ENCODE results near the gene ZNF280D. TPM values are rescaled to one million over a fixed set of nuclear protein-coding genes. Genes with fewer than 3 reads are reported as not detected.

ZNF280D gene
- total and polyA plus RNA-seq, 3 experiments from 2014 or later = 8.4 to 20.2 (median 18.7) TPM

DNA sequence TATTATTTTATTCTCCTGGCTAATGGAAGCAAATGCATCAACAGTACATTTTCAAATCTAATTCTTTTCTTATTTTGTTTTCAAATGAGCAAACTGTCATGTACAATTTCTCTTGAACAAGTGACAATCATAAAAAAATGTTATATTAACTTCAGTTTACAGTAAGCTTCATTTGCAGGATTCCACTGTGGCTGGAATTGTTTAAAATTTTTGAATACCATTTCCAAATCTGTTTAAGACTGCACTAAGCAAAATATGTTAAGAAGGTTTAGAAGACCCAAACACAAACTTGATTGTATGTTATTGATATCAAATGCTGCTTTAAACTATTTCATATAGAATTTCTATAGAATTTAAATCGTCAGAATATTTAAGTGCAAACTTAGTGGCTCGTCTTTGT, 92.8 kb downstream of the ZNF280D start:
- Mint-ChIP-seq H3K27ac (no peak overlapping the region), H3K36me3 (peaks cover 2 to 22% (median 3%) of the 10 kb centered on the region in 3 donors), H3K9me3 (no peaks in the 10 kb centered on the region), H3K4me1 (peaks cover 0 to 4% (median 0%) of the 10 kb centered on the region in 3 donors), H3K27me3 (no peaks in the 10 kb centered on the region), H3K4me3 (no peak overlapping the region)
- Histone ChIP-seq H3K4me3 (ENCODE audit: low read length) (no peak overlapping the region), H3K9me3 (ENCODE audit: low read length) (no peaks in the 10 kb centered on the region), H3K4me1 (ENCODE audit: insufficient read depth, low read length) (no peaks in the 10 kb centered on the region), H3K27ac (ENCODE audit: low read depth, low read length) (no peak overlapping the region), H3K27me3 (ENCODE audit: insufficient read depth, low read length, poor library complexity, severe bottlenecking) (no peaks in the 10 kb centered on the region), H3K36me3 (ENCODE audit: insufficient read depth, low read length) (no peaks in the 10 kb centered on the region)
- ChIA-PET CTCF (no interaction called here), POLR2A (no interaction called here)
- no peak for DNase-seq

- ChIA-PET POLR2A (no interaction called here), CTCF (no interaction called here)
- Mint-ChIP-seq H3K27ac (peak overlapping the region in 1 of 8 donors; percentile 47), H3K9me3 (no peaks in the 10 kb centered on the region), H3K4me3 (no peak overlapping the region), H3K4me1 (peaks cover 0 to 4% (median 0%) of the 10 kb centered on the region in 3 donors), H3K36me3 (peaks cover 2 to 20% (median 3%) of the 10 kb centered on the region in 3 donors), H3K27me3 (no peaks in the 10 kb centered on the region)
- H3K36me3 ChIP-seq (ENCODE audit: insufficient read depth, low read length) = no peaks in the 10 kb centered on the region
- no peak overlapping the region for H3K27ac ChIP-seq (ENCODE audit: low read depth, low read length)
- H3K4me1 ChIP-seq (ENCODE audit: insufficient read depth, low read length) = no peaks in the 10 kb centered on the region
- H3K4me3 ChIP-seq (ENCODE audit: low read length) = no peak overlapping the region
- H3K9me3 ChIP-seq (ENCODE audit: low read length) = no peaks in the 10 kb centered on the region
- DNase-seq = no peak
- H3K27me3 ChIP-seq (ENCODE audit: insufficient read depth, low read length, poor library complexity, severe bottlenecking) = no peaks in the 10 kb centered on the region
These were observed 93.2 kb downstream of the ZNF280D start for GRCh38 chr15:56640127-56640526.

- Mint-ChIP-seq H3K27me3 (no peaks in the 10 kb centered on the region), H3K9me3 (no peaks in the 10 kb centered on the region), H3K4me3 (no peak overlapping the region), H3K27ac (no peak overlapping the region), H3K36me3 (peaks cover 2 to 19% (median 3%) of the 10 kb centered on the region in 3 donors), H3K4me1 (peaks cover 0 to 4% (median 0%) of the 10 kb centered on the region in 3 donors)
- Histone ChIP-seq H3K27me3 (ENCODE audit: insufficient read depth, low read length, poor library complexity, severe bottlenecking) (no peaks in the 10 kb centered on the region), H3K9me3 (ENCODE audit: low read length) (no peaks in the 10 kb centered on the region), H3K4me3 (ENCODE audit: low read length) (no peak overlapping the region), H3K4me1 (ENCODE audit: insufficient read depth, low read length) (no peaks in the 10 kb centered on the region), H3K36me3 (ENCODE audit: insufficient read depth, low read length) (no peaks in the 10 kb centered on the region), H3K27ac (ENCODE audit: low read depth, low read length) (no peak overlapping the region)
- DNase-seq = no peak
- CTCF ChIA-PET = no interaction called here
- POLR2A ChIA-PET = no interaction called here
These were observed 93.7 kb downstream of the ZNF280D start for GRCh38 chr15:56639631-56640030.

DNA sequence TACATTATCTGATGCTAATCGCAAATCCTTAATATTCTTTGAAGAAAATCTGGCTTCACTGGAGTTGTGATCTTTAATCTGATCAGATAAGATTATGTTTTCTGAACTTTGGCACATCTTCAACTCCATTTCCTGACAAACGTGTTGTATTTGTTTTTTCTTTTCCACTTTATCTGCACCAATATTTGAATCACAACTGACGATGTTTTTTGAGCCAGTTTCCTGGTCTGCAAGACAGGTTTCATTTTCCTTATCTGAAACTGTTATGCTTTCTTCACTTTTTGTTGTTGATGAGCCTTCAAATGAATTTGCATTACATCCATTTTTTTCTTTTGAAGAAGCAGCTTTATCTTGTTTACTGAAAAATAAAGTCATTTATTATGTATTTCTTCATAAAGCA, 101.5 kb downstream of the ZNF280D start:
- H3K27ac ChIP-seq (ENCODE audit: low read depth, low read length) = no peak overlapping the region
- no peaks in the 10 kb centered on the region for H3K27me3 ChIP-seq (ENCODE audit: insufficient read depth, low read length, poor library complexity, severe bottlenecking)
- Mint-ChIP-seq H3K27ac (peak overlapping the region in 1 of 8 donors; percentile 42), H3K4me3 (no peak overlapping the region), H3K36me3 (peaks cover 5 to 23% (median 7%) of the 10 kb centered on the region in 3 donors), H3K9me3 (no peaks in the 10 kb centered on the region), H3K27me3 (no peaks in the 10 kb centered on the region), H3K4me1 (peaks cover 0 to 13% (median 0%) of the 10 kb centered on the region in 3 donors)
- no peak overlapping the region for H3K4me3 ChIP-seq (ENCODE audit: low read length)
- no peak for DNase-seq
- ChIA-PET POLR2A (no interaction called here), CTCF (no interaction called here)
- H3K9me3 ChIP-seq (ENCODE audit: low read length) = no peaks in the 10 kb centered on the region
- H3K4me1 ChIP-seq (ENCODE audit: insufficient read depth, low read length) = no peaks in the 10 kb centered on the region
- no peaks in the 10 kb centered on the region for H3K36me3 ChIP-seq (ENCODE audit: insufficient read depth, low read length)

DNA sequence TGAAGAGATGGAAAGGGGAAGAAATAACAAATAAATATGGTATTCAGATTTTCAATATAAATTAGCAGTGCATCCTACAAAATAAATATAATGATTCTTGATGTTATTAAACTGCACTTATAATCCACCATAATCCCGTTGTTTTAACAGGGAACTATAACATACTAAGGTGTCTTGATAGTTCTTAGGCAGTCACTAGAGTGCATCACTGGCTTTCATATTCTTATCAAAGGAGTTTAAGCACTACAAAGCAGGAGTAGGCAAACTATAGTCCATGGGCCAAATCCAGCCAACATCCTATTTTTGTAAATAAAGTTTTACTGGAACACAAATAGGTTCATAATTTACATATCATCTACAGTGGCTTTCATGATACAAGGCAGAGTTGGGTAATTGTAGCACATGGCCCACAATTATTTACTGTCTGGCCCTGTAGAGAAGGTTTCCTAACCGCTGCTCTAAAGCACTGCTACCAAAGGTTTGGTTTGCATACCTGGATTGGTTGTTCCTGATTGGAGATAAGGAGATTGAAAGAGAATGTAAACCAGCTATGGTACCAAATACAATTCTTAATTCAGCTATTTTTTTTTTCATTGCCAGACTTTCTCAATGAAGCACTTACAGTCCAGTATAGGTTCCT, 104.3 kb downstream of the ZNF280D start:
- no peak overlapping the region for H3K4me3 Mint-ChIP-seq
- H3K27ac Mint-ChIP-seq = no peak overlapping the region
- H3K36me3 ChIP-seq (ENCODE audit: insufficient read depth, low read length) = no peaks in the 10 kb centered on the region
- no peaks in the 10 kb centered on the region for H3K4me1 ChIP-seq (ENCODE audit: insufficient read depth, low read length)
- H3K27me3 Mint-ChIP-seq = no peaks in the 10 kb centered on the region
- CTCF ChIA-PET = no interaction called here
- peaks cover 0 to 8% (median 0%) of the 10 kb centered on the region in 3 donors for H3K4me1 Mint-ChIP-seq
- peaks cover 5 to 18% (median 6%) of the 10 kb centered on the region in 3 donors for H3K36me3 Mint-ChIP-seq
- H3K4me3 ChIP-seq (ENCODE audit: low read length) = no peak overlapping the region
- H3K9me3 ChIP-seq (ENCODE audit: low read length) = no peaks in the 10 kb centered on the region
- H3K9me3 Mint-ChIP-seq = no peaks in the 10 kb centered on the region
- H3K27me3 ChIP-seq (ENCODE audit: insufficient read depth, low read length, poor library complexity, severe bottlenecking) = no peaks in the 10 kb centered on the region
- POLR2A ChIA-PET = no interaction called here
- no peak for DNase-seq
- H3K27ac ChIP-seq (ENCODE audit: low read depth, low read length) = no peak overlapping the region

GRCh38 chr15:56619887-56620286, 113.4 kb downstream of the ZNF280D start:
- Mint-ChIP-seq H3K27ac (no peak overlapping the region), H3K4me3 (no peak overlapping the region), H3K27me3 (peaks cover 0 to 4% of the 10 kb centered on the region in 2 donors), H3K9me3 (peaks cover 3 to 9% (median 7%) of the 10 kb centered on the region in 5 donors), H3K36me3 (peaks cover 0 to 21% (median 0%) of the 10 kb centered on the region in 3 donors), H3K4me1 (no peaks in the 10 kb centered on the region)
- ChIA-PET CTCF (no interaction called here), POLR2A (no interaction called here)
- H3K4me3 ChIP-seq (ENCODE audit: low read length) = no peak overlapping the region
- DNase-seq = no peak
- no peaks in the 10 kb centered on the region for H3K27me3 ChIP-seq (ENCODE audit: insufficient read depth, low read length, poor library complexity, severe bottlenecking)
- H3K36me3 ChIP-seq (ENCODE audit: insufficient read depth, low read length) = no peaks in the 10 kb centered on the region
- H3K27ac ChIP-seq (ENCODE audit: low read depth, low read length) = no peak overlapping the region
- H3K4me1 ChIP-seq (ENCODE audit: insufficient read depth, low read length) = no peaks in the 10 kb centered on the region
- no peaks in the 10 kb centered on the region for H3K9me3 ChIP-seq (ENCODE audit: low read length)

GRCh38 chr15:56617628-56618027, 115.7 kb downstream of the ZNF280D start:
- Mint-ChIP-seq H3K4me1 (peaks cover 0 to 6% (median 0%) of the 10 kb centered on the region in 3 donors), H3K27ac (peak overlapping the region in 1 of 8 donors; percentile 24), H3K4me3 (no peak overlapping the region), H3K9me3 (peaks cover 3 to 9% (median 7%) of the 10 kb centered on the region in 5 donors), H3K27me3 (peaks cover 4 to 12% of the 10 kb centered on the region in 2 donors), H3K36me3 (peaks cover 0 to 18% (median 0%) of the 10 kb centered on the region in 3 donors)
- H3K27me3 ChIP-seq (ENCODE audit: insufficient read depth, low read length, poor library complexity, severe bottlenecking) = peaks cover 4% of the 10 kb centered on the region
- H3K27ac ChIP-seq (ENCODE audit: low read depth, low read length) = no peak overlapping the region
- no peaks in the 10 kb centered on the region for H3K36me3 ChIP-seq (ENCODE audit: insufficient read depth, low read length)
- no peak for DNase-seq
- ChIA-PET CTCF (no interaction called here), POLR2A (no interaction called here)
- no peaks in the 10 kb centered on the region for H3K9me3 ChIP-seq (ENCODE audit: low read length)
- H3K4me3 ChIP-seq (ENCODE audit: low read length) = no peak overlapping the region
- no peaks in the 10 kb centered on the region for H3K4me1 ChIP-seq (ENCODE audit: insufficient read depth, low read length)

DNA sequence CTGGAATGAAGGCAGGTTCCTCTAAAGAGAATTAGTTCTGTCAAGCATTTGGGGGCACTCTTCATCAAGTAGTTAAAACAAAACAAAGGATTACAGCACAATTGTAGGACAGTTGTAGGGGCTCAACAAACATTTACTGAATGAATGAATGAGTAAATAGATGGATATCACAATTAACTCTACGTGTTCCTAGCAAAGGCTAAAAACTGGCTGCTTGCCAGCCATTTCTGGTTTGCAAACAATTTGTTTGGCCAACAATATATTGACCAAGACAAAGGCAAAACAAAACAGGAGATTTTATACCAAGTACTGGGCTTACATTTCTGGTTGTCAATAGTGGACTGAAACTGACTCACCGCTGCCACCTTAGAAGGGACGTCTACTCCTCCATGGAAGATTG, 116.8 kb downstream of the ZNF280D start:
- ChIA-PET POLR2A (no interaction called here), CTCF (no interaction called here)
- Histone ChIP-seq H3K27me3 (ENCODE audit: insufficient read depth, low read length, poor library complexity, severe bottlenecking) (peaks cover 4% of the 10 kb centered on the region), H3K9me3 (ENCODE audit: low read length) (no peaks in the 10 kb centered on the region), H3K4me3 (ENCODE audit: low read length) (no peak overlapping the region), H3K36me3 (ENCODE audit: insufficient read depth, low read length) (no peaks in the 10 kb centered on the region), H3K27ac (ENCODE audit: low read depth, low read length) (no peak overlapping the region), H3K4me1 (ENCODE audit: insufficient read depth, low read length) (no peaks in the 10 kb centered on the region)
- Mint-ChIP-seq H3K9me3 (peaks cover 3 to 9% (median 7%) of the 10 kb centered on the region in 5 donors), H3K27ac (no peak overlapping the region), H3K27me3 (peaks cover 4 to 18% of the 10 kb centered on the region in 2 donors), H3K4me3 (no peak overlapping the region), H3K4me1 (peaks cover 0 to 6% (median 0%) of the 10 kb centered on the region in 3 donors), H3K36me3 (peaks cover 0 to 15% (median 0%) of the 10 kb centered on the region in 3 donors)
- DNase-seq = no peak
